Measurements from ENCODE around the gene RAVER1. TPM values are rescaled to one million over a fixed set of nuclear protein-coding genes. Genes with fewer than 3 reads are reported as not detected.
A peak's percentile ranks its signal among the peaks of the same experiment; 100 is the strongest.

The RAVER1 gene
- total RNA-seq, 2 experiments from 2014 or later = 105 to 111 TPM

DNA sequence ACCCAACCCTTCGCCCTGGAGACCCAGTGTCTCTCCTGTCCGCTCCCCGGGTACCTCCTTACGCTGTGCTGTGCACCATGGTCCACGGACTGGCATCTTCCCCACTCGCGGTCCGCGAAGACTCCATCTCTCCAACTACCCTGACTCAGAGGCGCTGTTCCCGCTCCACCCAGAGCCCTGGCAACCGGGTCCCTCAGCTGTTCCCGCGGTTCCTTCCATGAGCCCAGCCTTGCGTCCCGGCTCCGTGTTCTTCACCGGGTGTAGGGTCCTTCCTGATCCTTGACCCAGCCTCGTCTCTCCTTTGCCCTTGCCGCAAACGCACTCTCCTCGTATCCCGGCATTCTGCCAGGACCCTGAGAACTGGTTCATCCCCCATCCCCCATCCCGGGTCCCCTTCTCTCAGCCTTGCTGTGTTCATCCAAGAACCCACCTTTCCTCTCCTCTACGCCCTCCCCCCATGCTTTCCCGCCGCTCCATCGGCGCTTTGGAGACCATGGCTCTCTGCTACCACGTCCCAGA lies 42.9 kb downstream of the RAVER1 start:
- H3K9me3 Mint-ChIP-seq = no peaks in the 10 kb centered on the region
- TF ChIP-seq, protein P1, sequence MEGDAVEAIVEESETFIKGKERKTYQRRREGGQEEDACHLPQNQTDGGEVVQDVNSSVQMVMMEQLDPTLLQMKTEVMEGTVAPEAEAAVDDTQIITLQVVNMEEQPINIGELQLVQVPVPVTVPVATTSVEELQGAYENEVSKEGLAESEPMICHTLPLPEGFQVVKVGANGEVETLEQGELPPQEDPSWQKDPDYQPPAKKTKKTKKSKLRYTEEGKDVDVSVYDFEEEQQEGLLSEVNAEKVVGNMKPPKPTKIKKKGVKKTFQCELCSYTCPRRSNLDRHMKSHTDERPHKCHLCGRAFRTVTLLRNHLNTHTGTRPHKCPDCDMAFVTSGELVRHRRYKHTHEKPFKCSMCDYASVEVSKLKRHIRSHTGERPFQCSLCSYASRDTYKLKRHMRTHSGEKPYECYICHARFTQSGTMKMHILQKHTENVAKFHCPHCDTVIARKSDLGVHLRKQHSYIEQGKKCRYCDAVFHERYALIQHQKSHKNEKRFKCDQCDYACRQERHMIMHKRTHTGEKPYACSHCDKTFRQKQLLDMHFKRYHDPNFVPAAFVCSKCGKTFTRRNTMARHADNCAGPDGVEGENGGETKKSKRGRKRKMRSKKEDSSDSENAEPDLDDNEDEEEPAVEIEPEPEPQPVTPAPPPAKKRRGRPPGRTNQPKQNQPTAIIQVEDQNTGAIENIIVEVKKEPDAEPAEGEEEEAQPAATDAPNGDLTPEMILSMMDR (IDR thresholded peaks at IDR 0.05) = no peak
- peaks cover 66% of the 10 kb centered on the region for H3K27me3 Mint-ChIP-seq
- peaks cover 11% of the 10 kb centered on the region for H3K36me3 Mint-ChIP-seq (ENCODE audit: low read depth)
- H3K4me1 Mint-ChIP-seq (ENCODE audit: low read depth) = peaks cover 73% of the 10 kb centered on the region
- CTCF ChIA-PET = interaction anchor here (1.0 to 3.5 kb wide), 10 partner anchors 20 to 131 kb away, joined by 3 to 32 read pairs (median 4); partner anchors contain the start of gene ICAM1
- POLR2A ChIA-PET = interaction anchor here (0.8 to 9.2 kb wide), 6 partner anchors 11 to 32 kb away, joined by 3 to 107 read pairs (median 6); partner anchors contain the start of gene ICAM1
- peak; percentile 31 for DNase-seq
- no peak overlapping the region for H3K27ac Mint-ChIP-seq
- intact Hi-C loops (cut with micrococcal nuclease) = no loop called here
- no peak for ATAC-seq
- peak overlapping the region; percentile 73 for H3K4me3 Mint-ChIP-seq

DNA sequence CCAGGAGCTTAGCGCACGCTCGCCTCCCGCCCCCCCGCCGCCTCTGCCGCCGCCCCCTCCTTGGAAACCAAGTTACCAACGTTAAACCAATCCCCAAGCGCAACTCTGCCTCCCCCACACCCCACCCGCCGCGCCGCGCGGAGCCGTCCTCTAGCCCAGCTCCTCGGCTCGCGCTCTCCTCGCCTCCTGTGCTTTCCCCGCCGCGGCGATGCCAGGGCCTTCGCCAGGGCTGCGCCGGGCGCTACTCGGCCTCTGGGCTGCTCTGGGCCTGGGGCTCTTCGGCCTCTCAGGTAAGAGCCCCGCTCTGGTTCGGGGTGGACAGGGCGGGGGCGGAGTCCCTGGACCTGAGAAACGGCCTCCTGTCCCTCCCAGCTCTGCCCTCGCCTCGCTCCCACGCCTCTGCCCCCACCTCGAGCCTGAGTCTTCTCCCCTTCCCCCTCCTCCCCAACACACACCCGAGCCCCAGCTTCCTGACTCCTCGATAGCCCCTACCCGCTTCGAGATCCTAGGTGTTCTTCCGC lies 43.4 kb downstream of the RAVER1 start, which contains the start of gene ICAM5:
Gene ICAM5, plus strand, starts transcription at position 117 of the 521 bp plus-strand sequence. Its CDS starts 92 bp downstream, at position 209.
- H3K27ac Mint-ChIP-seq = peak within 1 kb of the TSS; percentile 75
- POLR2A ChIA-PET = interaction anchor here (0.8 to 9.2 kb wide), 11 partner anchors 10 to 98 kb away, joined by 3 to 107 read pairs (median 8); partner anchors contain the start of genes FDX2, ICAM1, RAVER1 and TYK2
- peaks cover 63% of the 10 kb centered on the region for H3K27me3 Mint-ChIP-seq
- ATAC-seq (peak; percentile 7), DNase-seq (peak; percentile 67)
- peaks cover 78% of the 10 kb centered on the region for H3K4me1 Mint-ChIP-seq (ENCODE audit: low read depth)
- TF ChIP-seq, protein P1 (IDR thresholded peaks at IDR 0.05) = no peak
- intact Hi-C loops (cut with micrococcal nuclease) = no loop called here
- CTCF ChIA-PET = interaction anchor here (0.6 to 3.5 kb wide), 12 partner anchors 16 to 410 kb away, joined by 3 to 32 read pairs (median 4); partner anchors contain the start of genes ICAM1 and S1PR2
- H3K4me3 Mint-ChIP-seq = peak within 1 kb of the TSS; percentile 73
- peaks cover 17% of the 10 kb centered on the region for H3K36me3 Mint-ChIP-seq (ENCODE audit: low read depth)
- no peaks in the 10 kb centered on the region for H3K9me3 Mint-ChIP-seq

DNA sequence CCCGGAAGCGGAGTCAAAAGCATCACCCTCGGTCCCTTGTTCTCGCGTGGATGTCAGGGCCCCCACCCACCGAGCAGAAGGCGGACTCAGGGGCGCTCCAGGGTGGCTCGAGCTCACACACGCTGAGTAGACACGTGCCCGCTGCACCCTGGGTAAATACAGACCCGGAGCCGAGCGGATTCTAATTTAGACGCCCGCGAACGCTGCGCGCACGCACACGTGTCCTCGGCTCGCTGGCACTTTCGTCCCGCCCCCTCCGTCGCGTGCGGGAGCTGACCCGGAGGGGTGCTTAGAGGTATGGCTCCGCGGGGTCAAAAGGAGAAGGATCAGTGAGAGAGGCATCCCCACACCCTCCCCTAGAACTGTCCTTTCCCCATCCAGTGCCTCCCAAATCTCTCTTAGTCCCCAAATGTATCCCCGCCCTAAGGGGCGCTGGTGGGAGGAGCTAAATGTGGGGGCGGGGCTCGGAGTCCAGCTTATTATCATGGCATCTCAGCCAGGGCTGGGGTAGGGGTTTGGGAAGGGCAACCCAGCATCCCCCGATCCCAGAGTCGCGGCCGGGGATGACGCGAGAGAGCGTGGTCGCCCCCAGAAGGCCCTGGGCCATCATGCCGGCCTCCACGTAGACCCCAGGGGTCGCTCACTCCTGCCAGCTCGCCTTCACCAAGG lies 44.0 kb downstream of the RAVER1 start:
- DNase-seq (peak; percentile 88), ATAC-seq (peak; percentile 57)
- Mint-ChIP-seq H3K4me1 (ENCODE audit: low read depth) (peaks cover 75% of the 10 kb centered on the region), H3K4me3 (peak overlapping the region; percentile 73), H3K36me3 (ENCODE audit: low read depth) (peaks cover 23% of the 10 kb centered on the region), H3K27me3 (peaks cover 58% of the 10 kb centered on the region), H3K27ac (peak overlapping the region; percentile 75), H3K9me3 (no peaks in the 10 kb centered on the region)
- CTCF ChIA-PET = interaction anchor here (0.6 to 3.5 kb wide), 13 partner anchors 15 to 411 kb away, joined by 3 to 32 read pairs (median 4); partner anchors contain the start of genes ICAM1 and S1PR2
- POLR2A ChIA-PET = interaction anchor here (0.8 to 9.2 kb wide), 11 partner anchors 10 to 99 kb away, joined by 3 to 107 read pairs (median 8); partner anchors contain the start of genes FDX2, ICAM1, RAVER1 and TYK2
- intact Hi-C loops (cut with micrococcal nuclease) = no loop called here
- TF ChIP-seq, protein P1 (IDR thresholded peaks at IDR 0.05) = no peak

DNA sequence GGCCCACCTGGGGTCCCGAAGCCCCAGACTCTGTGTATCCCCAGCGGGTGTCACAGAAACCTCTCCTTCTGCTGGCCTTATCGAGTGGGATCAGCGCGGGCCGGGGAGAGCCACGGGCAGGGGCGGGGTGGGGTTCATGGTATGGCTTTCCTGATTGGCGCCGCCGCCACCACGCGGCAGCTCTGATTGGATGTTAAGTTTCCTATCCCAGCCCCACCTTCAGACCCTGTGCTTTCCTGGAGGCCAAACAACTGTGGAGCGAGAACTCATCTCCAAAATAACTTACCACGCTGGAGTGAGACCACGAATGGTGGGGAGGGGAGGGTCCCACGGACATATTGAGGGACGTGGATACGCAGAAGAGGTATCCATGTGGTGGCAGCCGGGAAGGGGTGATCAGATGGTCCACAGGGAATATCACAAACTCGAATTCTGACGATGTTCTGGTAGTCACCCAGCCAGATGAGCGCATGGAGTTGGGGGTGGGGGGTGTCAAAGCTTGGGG lies 44.6 kb downstream of the RAVER1 start:
- ChIA-PET POLR2A (interaction anchor here (1.1 to 9.2 kb wide), 8 partner anchors 9 to 99 kb away, joined by 3 to 107 read pairs (median 8); partner anchors contain the start of genes FDX2, ICAM1, RAVER1 and TYK2), CTCF (interaction anchor here (1.0 to 3.5 kb wide), 8 partner anchors 19 to 129 kb away, joined by 3 to 32 read pairs (median 4); partner anchors contain the start of genes ICAM1 and S1PR2)
- intact Hi-C loops (cut with micrococcal nuclease) = no loop called here
- DNase-seq = peak; percentile 66
- H3K9me3 Mint-ChIP-seq = no peaks in the 10 kb centered on the region
- H3K4me1 Mint-ChIP-seq (ENCODE audit: low read depth) = peaks cover 75% of the 10 kb centered on the region
- TF ChIP-seq, protein P1 (IDR thresholded peaks at IDR 0.05) = no peak
- peak overlapping the region; percentile 73 for H3K4me3 Mint-ChIP-seq
- ATAC-seq = peak; percentile 10
- peaks cover 52% of the 10 kb centered on the region for H3K27me3 Mint-ChIP-seq
- H3K36me3 Mint-ChIP-seq (ENCODE audit: low read depth) = peaks cover 28% of the 10 kb centered on the region
- H3K27ac Mint-ChIP-seq = peak overlapping the region; percentile 66

Measured in activated CD8-positive, alpha-beta T cell treated with anti-CD3 and anti-CD28 coated beads for 36 hours (primary cell).